ENCODE data around the gene RCOR2.
A peak's percentile ranks its signal among the peaks of the same experiment; 100 is the strongest.

RCOR2 gene

DNA sequence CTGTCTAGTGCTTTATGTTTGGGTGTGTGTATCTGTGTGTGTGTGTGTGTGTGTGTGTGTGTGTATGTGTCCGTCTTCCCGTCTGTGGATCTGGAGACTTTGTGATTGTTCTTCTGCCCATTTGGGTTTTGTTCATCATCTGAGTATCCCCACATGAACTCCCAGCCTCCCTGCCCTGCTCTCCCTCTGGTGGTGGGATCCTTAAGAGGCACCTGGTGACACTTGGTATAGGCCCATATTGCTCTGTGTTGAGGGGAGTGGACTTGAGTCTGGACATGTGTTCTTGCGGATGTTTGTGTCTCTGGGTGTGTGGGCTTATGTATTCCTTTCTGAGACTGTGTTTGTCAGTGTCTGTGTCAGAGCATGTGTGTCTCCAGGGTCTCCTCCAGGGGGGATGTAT, 15.3 kb downstream of the RCOR2 start:
- H3K4me1 ChIP-seq (ENCODE audit: insufficient read depth, low read length): no peaks in the 10 kb centered on the region; the same call in 1 of the 2 replicates
- no peak overlapping the region for H3K27ac ChIP-seq (ENCODE audit: low read length)
- peaks cover 88% of the 10 kb centered on the region for H3K36me3 ChIP-seq (ENCODE audit: insufficient read depth, low read depth, low read length)
- H3K9me3 ChIP-seq (ENCODE audit: insufficient read depth, low read depth, low read length): no peaks in the 10 kb centered on the region
- no peak overlapping the region for H3K4me3 ChIP-seq (ENCODE audit: low read length)
- no peaks in the 10 kb centered on the region for H3K27me3 ChIP-seq (ENCODE audit: insufficient read depth, low read length)
- no peak overlapping the region for H3K9ac ChIP-seq (ENCODE audit: low read depth, low read length)

DNA sequence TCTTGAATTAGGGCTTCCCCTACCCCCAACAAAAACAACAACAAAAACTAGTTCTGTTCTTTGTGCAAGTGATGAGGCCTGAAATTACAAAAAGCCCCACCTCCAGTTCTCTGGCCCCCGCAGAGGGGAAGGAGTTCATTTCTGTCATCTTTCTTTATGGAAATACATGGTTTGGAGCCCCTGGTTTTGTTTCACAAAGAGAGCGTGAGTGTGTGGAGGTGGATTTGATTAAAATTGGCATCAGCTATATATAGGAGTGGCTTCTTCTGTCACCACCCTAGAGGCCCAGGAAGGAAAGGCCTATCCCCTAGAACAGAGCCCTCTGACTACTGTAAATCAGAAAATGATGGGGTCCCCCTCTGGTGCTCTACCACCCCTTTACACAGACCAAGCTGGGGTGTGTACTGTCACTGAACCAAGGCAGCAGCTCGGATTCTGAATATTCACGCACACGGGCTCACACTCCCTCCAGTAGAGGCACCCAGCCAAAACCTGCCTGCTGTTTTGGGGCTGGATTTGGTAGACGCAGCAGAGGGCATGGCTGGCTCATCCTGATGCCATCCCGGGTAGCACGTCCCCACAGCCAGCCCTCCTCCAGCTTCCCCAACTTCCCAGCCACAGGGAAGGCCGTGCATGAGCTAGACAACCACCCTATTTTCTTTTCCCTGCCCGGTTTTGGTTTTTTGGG, 19.4 kb downstream of the RCOR2 start:
- H3K9ac ChIP-seq (ENCODE audit: low read depth, low read length): no peak overlapping the region
- H3K36me3 ChIP-seq (ENCODE audit: insufficient read depth, low read depth, low read length): peaks cover 82% of the 10 kb centered on the region
- no peak overlapping the region for H3K27ac ChIP-seq (ENCODE audit: low read length)
- H3K4me1 ChIP-seq (ENCODE audit: insufficient read depth, low read length): no peaks in the 10 kb centered on the region
- no peak overlapping the region for H3K4me3 ChIP-seq (ENCODE audit: low read length)
- H3K9me3 ChIP-seq (ENCODE audit: insufficient read depth, low read depth, low read length): no peaks in the 10 kb centered on the region
- H3K27me3 ChIP-seq (ENCODE audit: insufficient read depth, low read length): no peaks in the 10 kb centered on the region

DNA sequence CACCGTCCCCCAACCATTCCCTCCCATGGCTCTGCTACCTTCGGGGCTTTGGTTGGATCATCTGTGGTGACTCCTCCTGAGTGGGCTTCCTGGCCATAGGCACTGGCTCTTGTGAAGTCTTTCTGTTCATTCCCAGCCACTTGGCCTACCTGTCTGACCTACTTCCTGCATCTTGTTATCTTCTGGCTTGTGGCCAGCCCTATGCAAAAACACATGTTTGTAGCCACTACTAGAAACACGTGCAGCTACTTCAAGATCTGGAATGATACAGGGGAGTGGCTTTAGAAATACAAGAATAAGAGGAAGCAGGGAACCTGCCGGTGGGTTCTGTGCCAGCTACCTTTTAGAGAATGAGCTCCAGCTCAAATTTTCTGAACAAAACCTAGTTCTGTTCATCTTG, 20.9 kb downstream of the RCOR2 start:
- Histone ChIP-seq H3K36me3 (ENCODE audit: insufficient read depth, low read depth, low read length) (peaks cover 74% of the 10 kb centered on the region), H3K4me1 (ENCODE audit: insufficient read depth, low read length) (no peaks in the 10 kb centered on the region), H3K9ac (ENCODE audit: low read depth, low read length) (no peak overlapping the region), H3K4me3 (ENCODE audit: low read length) (no peak overlapping the region), H3K27me3 (ENCODE audit: insufficient read depth, low read length) (no peaks in the 10 kb centered on the region), H3K27ac (ENCODE audit: low read length) (no peak overlapping the region), H3K9me3 (ENCODE audit: insufficient read depth, low read depth, low read length) (no peaks in the 10 kb centered on the region)

DNA sequence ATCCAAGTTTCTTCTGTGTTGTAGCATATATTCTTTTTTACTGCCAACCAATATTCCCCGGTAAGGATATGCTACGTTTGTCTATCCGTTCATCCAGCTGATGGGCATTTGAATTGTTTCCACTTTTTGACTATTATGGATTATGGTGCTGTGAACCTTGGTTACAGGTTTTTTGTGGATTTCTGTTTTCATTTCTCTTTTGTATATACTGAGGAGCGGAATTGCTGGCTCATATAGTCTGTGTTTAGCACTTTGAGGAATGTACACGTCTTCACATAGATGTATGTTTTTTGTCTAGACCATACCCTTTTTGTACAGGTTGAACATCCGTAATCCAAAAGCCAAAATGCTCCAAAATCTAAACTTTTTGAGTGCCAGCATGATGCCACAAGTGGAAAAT, 23.6 kb downstream of the RCOR2 start:
- Histone ChIP-seq H3K27me3 (ENCODE audit: insufficient read depth, low read length) (no peaks in the 10 kb centered on the region), H3K9ac (ENCODE audit: low read depth, low read length) (no peak overlapping the region), H3K9me3 (ENCODE audit: insufficient read depth, low read depth, low read length) (no peaks in the 10 kb centered on the region), H3K36me3 (ENCODE audit: insufficient read depth, low read depth, low read length) (peaks cover 48% of the 10 kb centered on the region), H3K4me3 (ENCODE audit: low read length) (no peak overlapping the region), H3K27ac (ENCODE audit: low read length) (no peak overlapping the region), H3K4me1 (ENCODE audit: insufficient read depth, low read length) (peaks cover 10% of the 10 kb centered on the region)

DNA sequence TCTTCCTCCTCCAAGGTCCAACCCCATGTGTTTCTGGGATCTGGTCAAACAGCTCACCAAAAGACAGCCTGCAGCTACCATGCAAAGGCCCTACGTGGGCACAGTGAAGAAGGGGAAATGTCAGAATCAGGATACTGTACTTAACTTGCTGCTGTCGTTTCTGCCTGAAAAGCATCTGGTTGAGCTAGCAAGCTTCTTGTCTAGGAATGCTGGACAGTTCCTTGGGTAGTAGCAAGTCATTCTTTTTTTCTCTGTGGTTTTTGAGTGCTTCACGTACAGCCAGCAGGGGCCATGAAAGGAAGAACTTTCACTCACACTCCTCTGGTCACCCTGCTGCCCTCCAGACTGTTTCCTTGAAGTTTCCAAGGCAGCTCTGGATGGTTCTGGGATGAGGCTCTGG, 24.7 kb downstream of the RCOR2 start:
- Histone ChIP-seq H3K4me3 (ENCODE audit: low read length) (no peak overlapping the region), H3K9me3 (ENCODE audit: insufficient read depth, low read depth, low read length) (no peaks in the 10 kb centered on the region), H3K9ac (ENCODE audit: low read depth, low read length) (no peak overlapping the region), H3K36me3 (ENCODE audit: insufficient read depth, low read depth, low read length) (peaks cover 37% of the 10 kb centered on the region), H3K27ac (ENCODE audit: low read length) (no peak overlapping the region), H3K27me3 (ENCODE audit: insufficient read depth, low read length) (no peaks in the 10 kb centered on the region), H3K4me1 (ENCODE audit: insufficient read depth, low read length) (peaks cover 22% of the 10 kb centered on the region)

DNA sequence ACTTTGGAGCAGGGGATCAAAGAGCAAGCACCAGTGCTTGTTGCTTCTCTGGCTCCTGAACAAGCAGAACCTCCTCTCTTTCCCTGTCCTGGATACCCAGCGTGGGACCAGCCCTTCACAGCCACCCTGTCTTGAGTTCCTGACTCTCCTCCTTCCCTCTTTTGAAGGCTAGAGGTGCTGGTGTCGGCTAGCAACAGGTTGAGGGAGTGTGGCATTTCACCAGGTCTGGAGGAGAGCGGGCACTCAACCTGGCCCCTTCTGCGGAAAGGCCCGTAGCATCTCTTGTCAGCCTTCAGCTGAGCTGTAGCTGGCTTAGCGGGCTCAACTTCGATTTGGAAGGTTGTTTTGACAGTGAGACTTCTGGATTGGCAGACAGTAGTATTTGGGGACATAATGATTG, 26.6 kb downstream of the RCOR2 start:
- Histone ChIP-seq H3K9ac (ENCODE audit: low read depth, low read length) (no peak overlapping the region), H3K4me3 (ENCODE audit: low read length) (no peak overlapping the region), H3K36me3 (ENCODE audit: insufficient read depth, low read depth, low read length) (peaks cover 19% of the 10 kb centered on the region), H3K4me1 (ENCODE audit: insufficient read depth, low read length) (peaks cover 25% of the 10 kb centered on the region), H3K27ac (ENCODE audit: low read length) (no peak overlapping the region), H3K27me3 (ENCODE audit: insufficient read depth, low read length) (no peaks in the 10 kb centered on the region), H3K9me3 (ENCODE audit: insufficient read depth, low read depth, low read length) (no peaks in the 10 kb centered on the region)

DNA sequence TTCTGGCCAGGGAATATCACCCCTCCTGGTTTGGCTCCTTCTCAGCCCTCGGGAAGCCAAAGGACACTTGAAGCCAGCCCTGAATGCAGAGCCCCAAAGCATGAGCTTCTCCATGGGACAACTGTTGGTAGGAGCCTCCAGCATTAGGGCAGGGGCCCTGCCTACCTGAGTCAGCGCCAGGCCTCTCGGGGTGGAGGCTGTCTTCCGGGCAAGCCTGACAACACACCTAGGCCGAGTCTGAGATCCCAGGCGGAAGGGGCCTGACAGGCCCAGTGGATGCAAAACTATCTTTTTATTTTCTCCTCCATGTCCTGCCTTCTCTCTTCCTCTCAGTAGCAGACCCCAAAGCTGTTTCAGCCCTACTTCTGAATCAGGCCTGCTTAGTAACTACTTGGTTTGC, 27.6 kb downstream of the RCOR2 start:
- Histone ChIP-seq H3K36me3 (ENCODE audit: insufficient read depth, low read depth, low read length) (peaks cover 13% of the 10 kb centered on the region; the same call in 1 of the 2 replicates), H3K4me1 (ENCODE audit: insufficient read depth, low read length) (peaks cover 25% of the 10 kb centered on the region), H3K27me3 (ENCODE audit: insufficient read depth, low read length) (no peaks in the 10 kb centered on the region), H3K27ac (ENCODE audit: low read length) (peak overlapping the region; percentile 83), H3K9me3 (ENCODE audit: insufficient read depth, low read depth, low read length) (no peaks in the 10 kb centered on the region), H3K4me3 (ENCODE audit: low read length) (no peak overlapping the region), H3K9ac (ENCODE audit: low read depth, low read length) (peak overlapping the region; percentile 79; the same call in 1 of the 2 replicates)

DNA sequence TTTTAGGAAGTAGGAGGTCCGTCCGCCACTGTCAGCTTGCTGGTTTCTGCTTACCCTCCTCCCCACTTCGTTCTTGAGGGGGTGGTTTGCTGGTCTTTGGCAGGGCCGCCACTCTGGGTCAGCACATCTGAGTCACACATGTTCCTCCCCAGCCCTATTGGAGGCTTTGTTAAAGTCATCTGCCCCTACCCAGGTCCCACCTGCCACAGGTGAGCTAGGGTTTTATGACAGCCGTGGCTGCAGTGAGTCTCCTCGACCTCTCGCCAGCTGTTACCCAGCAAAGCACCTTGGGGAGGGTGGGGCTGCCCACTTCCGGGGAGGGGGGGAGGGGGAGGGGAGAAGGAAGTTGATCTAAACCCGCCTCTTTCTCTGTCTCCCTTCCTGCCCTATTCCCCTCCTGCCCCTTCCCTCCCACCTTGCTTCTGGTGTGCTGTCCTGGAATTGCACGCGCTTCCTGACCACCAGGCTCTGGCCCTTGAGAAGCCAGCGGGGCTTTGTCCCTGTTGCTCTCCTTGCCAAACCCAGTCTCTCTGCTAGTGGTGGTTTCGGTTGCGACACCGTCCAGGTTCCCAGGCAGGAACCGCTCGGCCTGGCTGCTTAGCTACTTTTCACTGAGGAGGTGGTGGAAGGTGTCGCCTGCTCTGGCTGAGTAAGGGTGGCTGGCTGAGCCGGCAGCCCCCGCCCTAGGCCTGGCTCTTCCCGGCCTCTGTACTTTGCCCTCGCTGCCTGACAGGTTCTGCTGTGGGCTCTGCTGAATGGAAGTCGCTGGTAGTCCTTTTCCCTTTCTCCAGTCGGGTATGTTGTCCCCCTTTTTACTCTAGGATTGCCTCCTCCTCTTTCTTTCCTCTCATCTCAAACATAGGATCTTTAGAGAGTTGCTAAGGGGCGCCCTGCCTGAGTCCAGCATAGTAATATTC, 28.5 kb downstream of the RCOR2 start:
- Histone ChIP-seq H3K27me3 (ENCODE audit: insufficient read depth, low read length) (no peaks in the 10 kb centered on the region), H3K9ac (ENCODE audit: low read depth, low read length) (peak overlapping the region; percentile 79), H3K27ac (ENCODE audit: low read length) (peak overlapping the region; percentile 83), H3K9me3 (ENCODE audit: insufficient read depth, low read depth, low read length) (no peaks in the 10 kb centered on the region), H3K4me3 (ENCODE audit: low read length) (peak overlapping the region; percentile 55), H3K4me1 (ENCODE audit: insufficient read depth, low read length) (peaks cover 28% of the 10 kb centered on the region), H3K36me3 (ENCODE audit: insufficient read depth, low read depth, low read length) (peaks cover 10% of the 10 kb centered on the region; the same call in 1 of the 2 replicates)

DNA sequence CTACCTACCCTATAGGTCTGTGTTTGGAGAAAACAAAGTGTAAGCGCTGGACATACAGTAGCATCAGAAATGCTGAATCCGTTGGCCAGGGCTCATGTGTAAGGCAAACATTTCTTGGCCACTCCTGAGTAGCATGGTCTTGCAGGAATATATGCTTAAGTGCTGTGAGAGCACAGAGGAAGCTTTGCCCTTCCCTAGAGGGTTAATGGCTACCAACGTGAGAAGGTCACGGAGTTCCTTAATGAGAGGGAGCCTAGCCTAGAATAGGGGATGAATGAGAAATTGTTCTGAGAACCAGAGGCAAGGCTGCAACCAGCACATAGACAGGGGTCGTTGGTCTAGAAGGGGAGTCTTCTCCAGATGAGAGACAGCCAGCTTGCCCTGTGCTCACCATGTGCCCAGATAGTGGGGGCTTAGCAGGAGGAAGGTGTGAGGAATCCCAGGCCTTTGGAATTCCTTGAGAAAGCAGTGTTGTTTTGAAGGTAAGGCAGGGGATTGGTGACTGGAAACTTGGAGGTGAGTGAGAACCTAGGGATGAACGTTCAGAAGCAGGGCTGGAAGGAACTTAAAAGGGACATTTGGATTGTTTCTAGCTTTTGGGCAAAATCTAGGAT, 29.5 kb downstream of the RCOR2 start:
- Histone ChIP-seq H3K9me3 (ENCODE audit: insufficient read depth, low read depth, low read length) (no peaks in the 10 kb centered on the region), H3K4me3 (ENCODE audit: low read length) (peak overlapping the region; percentile 55; the same call in 1 of the 2 replicates), H3K27me3 (ENCODE audit: insufficient read depth, low read length) (no peaks in the 10 kb centered on the region), H3K36me3 (ENCODE audit: insufficient read depth, low read depth, low read length) (peaks cover 8% of the 10 kb centered on the region; the same call in 1 of the 2 replicates), H3K27ac (ENCODE audit: low read length) (peak overlapping the region; percentile 83), H3K4me1 (ENCODE audit: insufficient read depth, low read length) (peaks cover 37% of the 10 kb centered on the region), H3K9ac (ENCODE audit: low read depth, low read length) (peak overlapping the region; percentile 56; the same call in 1 of the 2 replicates)

DNA sequence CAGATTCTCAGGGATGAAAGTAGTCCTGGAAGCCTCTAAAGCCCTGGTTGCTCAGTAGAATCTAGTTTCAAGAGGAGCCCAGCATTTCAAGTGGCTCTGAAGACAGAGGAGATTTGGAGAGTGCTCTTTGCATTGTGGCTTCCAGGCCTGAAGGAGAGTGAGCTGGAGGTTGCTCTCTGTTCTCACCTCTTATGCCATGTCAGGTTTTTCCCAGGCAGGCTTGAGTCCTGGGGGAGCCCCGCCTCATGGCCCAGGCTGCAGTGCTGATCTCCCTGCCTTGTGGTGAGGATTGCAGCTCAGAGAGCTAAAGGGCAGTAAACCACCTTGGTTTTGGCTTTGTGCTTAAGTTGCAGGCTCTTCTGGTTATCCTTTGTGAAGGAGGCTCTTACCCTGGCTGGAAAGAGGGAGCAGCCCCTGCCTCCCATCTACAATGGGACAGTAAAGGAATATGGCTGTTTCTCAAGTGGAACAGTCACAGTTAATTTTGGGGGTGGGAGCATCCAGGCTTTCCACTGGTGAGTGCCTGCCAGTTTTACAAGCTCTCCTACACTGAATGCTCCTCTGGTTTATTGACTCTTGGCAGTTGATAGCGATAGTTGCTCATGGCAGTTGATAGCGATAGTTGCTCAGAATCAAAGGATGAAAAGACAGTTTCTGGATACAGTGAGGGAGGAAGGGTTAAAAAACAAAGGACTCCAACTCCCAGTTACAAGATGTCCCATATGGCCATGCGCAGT, 32.6 kb downstream of the RCOR2 start:
- Histone ChIP-seq H3K27ac (ENCODE audit: low read length) (peak overlapping the region; percentile 34), H3K9me3 (ENCODE audit: insufficient read depth, low read depth, low read length) (no peaks in the 10 kb centered on the region)

DNA sequence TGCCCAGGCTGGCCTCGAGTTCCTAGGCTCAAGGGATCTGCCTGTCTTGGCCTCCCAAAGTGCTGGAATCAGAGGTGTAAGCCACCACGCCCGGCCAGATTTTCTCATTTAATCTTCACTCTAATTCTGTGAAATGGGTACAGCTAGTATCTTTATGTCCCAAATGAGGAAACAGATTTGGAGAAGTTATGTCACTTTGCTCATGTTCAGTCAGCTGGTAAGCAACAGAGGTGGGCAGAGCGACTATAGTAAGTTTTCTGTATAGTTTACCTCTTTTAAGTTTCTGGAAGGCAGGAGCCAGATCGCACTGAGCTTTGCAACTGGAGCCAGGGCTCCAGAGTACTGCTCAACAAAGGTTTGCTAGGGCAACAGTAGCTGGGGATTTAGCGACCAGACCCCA, 33.2 kb downstream of the RCOR2 start:
- no peak overlapping the region for H3K4me3 ChIP-seq (ENCODE audit: low read length)
- peaks cover 49% of the 10 kb centered on the region for H3K4me1 ChIP-seq (ENCODE audit: insufficient read depth, low read length)
- no peak overlapping the region for H3K9ac ChIP-seq (ENCODE audit: low read depth, low read length)
- H3K27me3 ChIP-seq (ENCODE audit: insufficient read depth, low read length): no peaks in the 10 kb centered on the region
- H3K36me3 ChIP-seq (ENCODE audit: insufficient read depth, low read depth, low read length): no peaks in the 10 kb centered on the region
- H3K9me3 ChIP-seq (ENCODE audit: insufficient read depth, low read depth, low read length): no peaks in the 10 kb centered on the region
- peak overlapping the region; percentile 34 for H3K27ac ChIP-seq (ENCODE audit: low read length)

More for the DNA sequence above, 32.6 kb downstream of the RCOR2 start:
- Histone ChIP-seq H3K36me3 (ENCODE audit: insufficient read depth, low read depth, low read length) (no peaks in the 10 kb centered on the region), H3K27me3 (ENCODE audit: insufficient read depth, low read length) (no peaks in the 10 kb centered on the region), H3K4me1 (ENCODE audit: insufficient read depth, low read length) (peaks cover 52% of the 10 kb centered on the region), H3K4me3 (ENCODE audit: low read length) (no peak overlapping the region), H3K9ac (ENCODE audit: low read depth, low read length) (no peak overlapping the region)

Measured in iPS-20b (cell line).